Hepatocyte (in vitro differentiated cells): ENCODE measurements around the gene SPHK1. TPM values are rescaled to one million over a fixed set of nuclear protein-coding genes. Genes with fewer than 3 reads are reported as not detected.

Experiments
- DNase-seq: peaks from one replicate; pipeline ENCODE4 v3.0.0-alpha.2; 2016; ENCODE audit warnings: low spot score
- H2AFZ ChIP-seq: fragments of 200-600 bp; sonication (generic); 2 replicates; pipeline ENCODE4 v1.6.0; 2016; ENCODE audit warnings: antibody characterized with exemption, mild to moderate bottlenecking
- H3K27ac ChIP-seq: fragments of 200-600 bp; sonication (generic); 2 replicates; pipeline ENCODE4 v1.5.1; 2016; ENCODE audit warnings: mild to moderate bottlenecking
- H3K27me3 ChIP-seq: fragments of 200-600 bp; sonication (generic); 2 replicates; pipeline ENCODE4 v1.6.1; 2016
- H3K36me3 ChIP-seq: fragments of 200-600 bp; sonication (generic); replicated peaks from 2 replicates; pipeline ENCODE4 v1.5.1; 2016; ENCODE audit warnings: low read depth; ENCODE audit not compliant: insufficient read depth
- H3K4me1 ChIP-seq: fragments of 200-600 bp; sonication (generic); 2 replicates; pipeline ENCODE4 v1.5.1; 2016; ENCODE audit warnings: mild to moderate bottlenecking, moderate library complexity; ENCODE audit not compliant: insufficient read depth
- H3K4me2 ChIP-seq: fragments of 200-600 bp; sonication (generic); 2 replicates; pipeline ENCODE4 v1.6.0; 2016
- H3K4me3 ChIP-seq: fragments of 200-600 bp; sonication (generic); 2 replicates; pipeline ENCODE4 v1.5.1; 2016; ENCODE audit warnings: mild to moderate bottlenecking
- H3K79me2 ChIP-seq: fragments of 200-600 bp; sonication (generic); 2 replicates; pipeline ENCODE4 v1.6.0; 2017; ENCODE audit warnings: mild to moderate bottlenecking
- H3K9me2 ChIP-seq: fragments of 200-600 bp; sonication (generic); replicated peaks from 2 replicates; pipeline ENCODE4 v1.6.0; 2017; ENCODE audit warnings: mild to moderate bottlenecking; ENCODE audit not compliant: insufficient read depth
- H3K9me3 ChIP-seq: fragments of 200-600 bp; sonication (generic); 2 replicates; pipeline ENCODE4 v1.5.1; 2016; ENCODE audit warnings: low read depth, mild to moderate bottlenecking
- H4K20me1 ChIP-seq: fragments of 200-600 bp; sonication (generic); 2 replicates; pipeline ENCODE4 v1.6.0; 2016; ENCODE audit warnings: mild to moderate bottlenecking; ENCODE audit not compliant: insufficient read depth, poor library complexity, severe bottlenecking
- CTCF ChIP-seq: fragments of 200-600 bp; sonication (generic); IDR thresholded peaks from 2 replicates; pipeline ENCODE4 v1.5.1; 2016; ENCODE audit warnings: antibody characterized with exemption, mild to moderate bottlenecking; ENCODE audit not compliant: poor library complexity
- EZH2 ChIP-seq: fragments of 200-600 bp; sonication (generic); IDR thresholded peaks from 2 replicates; pipeline ENCODE4 v1.6.1; 2016; ENCODE audit warnings: antibody characterized with exemption, mild to moderate bottlenecking, borderline replicate concordance
- EZH2phosphoT487 ChIP-seq: fragments of 200-600 bp; sonication (generic); IDR thresholded peaks from one replicate; pipeline ENCODE4 v1.6.1; 2018; ENCODE audit warnings: antibody characterized with exemption, mild to moderate bottlenecking, low read depth, moderate library complexity; ENCODE audit not compliant: unreplicated experiment, severe bottlenecking
- WGBS: methylation state at CpG from one replicate; pipeline ENCODE4 v1.1.6; 2016; ENCODE audit warnings: low lambda C conversion rate; ENCODE audit errors: missing lambda C conversion rate; 5-methylcytosine and 5-hydroxymethylcytosine counted together
- polyA plus RNA-seq: library from polyadenylated mRNA; unstranded; fragments of >200 nt; fragmentation: Nextera tagmentation; extraction: Ambion mirVana; gene quantifications from 2 replicates; pipeline ENCODE4 v1.2.1, GENCODE V29; 2016
- total RNA-seq: library from RNA; depleted of rRNA; stranded (reverse); fragments of >200 nt; gene quantifications from 2 replicates; pipeline ENCODE4 v1.2.3, GENCODE V29; 2014

Gene SPHK1
- total and polyA plus RNA-seq, 2 experiments from 2014 or later: 5.2 to 15.2 TPM

DNA sequence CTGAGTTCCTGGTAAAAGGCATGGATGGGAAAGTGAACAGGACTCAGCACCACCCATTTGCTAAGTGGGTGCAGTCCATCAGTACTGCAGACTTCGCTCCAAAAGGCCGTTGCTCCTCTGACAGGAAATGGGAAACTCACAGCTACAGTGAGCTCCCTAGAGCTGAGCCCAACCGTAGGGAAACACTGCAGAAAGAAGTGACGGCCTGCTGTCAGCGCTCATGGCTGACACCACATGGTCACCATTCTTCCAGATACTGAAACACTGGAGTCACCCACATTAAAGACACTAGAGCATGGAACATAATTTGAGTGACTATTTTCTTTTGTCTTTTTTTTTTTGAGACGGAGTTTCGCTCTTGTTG is 36.6 kb downstream of the SPHK1 start:
- TF ChIP-seq EZH2: no peak
- TF ChIP-seq CTCF: no peak
- no peak for TF ChIP-seq EZH2phosphoT487
- Histone ChIP-seq H4K20me1 (peaks cover 12% of the 10 kb centered on the region), H3K9me2 (no peaks in the 10 kb centered on the region), H2AFZ (no peak overlapping the region), H3K79me2 (peaks cover 44% of the 10 kb centered on the region), H3K9me3 (no peaks in the 10 kb centered on the region), H3K4me1 (no peaks in the 10 kb centered on the region), H3K27me3 (no peaks in the 10 kb centered on the region), H3K27ac (no peak overlapping the region), H3K4me3 (no peak overlapping the region), H3K4me2 (no peak overlapping the region), H3K36me3 (no peaks in the 10 kb centered on the region)
- WGBS: 70% methylated on average over 7 of the region's 7 CpGs
- no peak for DNase-seq

DNA sequence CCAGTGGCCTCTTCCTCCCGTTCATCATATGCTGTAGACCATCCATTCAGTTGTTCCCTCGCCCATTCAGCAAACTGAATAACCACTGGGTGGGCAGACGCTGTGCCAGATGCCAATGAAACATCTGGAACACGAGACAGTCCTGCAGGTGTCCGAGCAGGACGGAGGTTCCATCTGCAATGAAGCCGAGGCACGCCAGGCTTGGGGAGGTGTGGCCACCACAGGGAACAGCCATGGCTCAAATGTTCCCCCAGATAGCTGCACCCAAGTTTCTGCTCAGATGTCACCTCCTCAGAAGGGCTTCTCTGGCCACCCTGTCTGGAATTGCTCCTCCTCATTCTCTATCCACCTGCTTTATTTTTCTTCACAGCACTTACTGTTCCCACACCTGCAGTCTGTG is 38.0 kb downstream of the SPHK1 start:
- no peaks in the 10 kb centered on the region for H3K27me3 ChIP-seq
- H2AFZ ChIP-seq: no peak overlapping the region
- H3K27ac ChIP-seq: no peak overlapping the region
- no peaks in the 10 kb centered on the region for H3K9me3 ChIP-seq
- H4K20me1 ChIP-seq: peaks cover 9% of the 10 kb centered on the region
- no peaks in the 10 kb centered on the region for H3K9me2 ChIP-seq
- peaks cover 48% of the 10 kb centered on the region for H3K79me2 ChIP-seq
- DNase-seq: no peak
- no peak overlapping the region for H3K4me2 ChIP-seq
- H3K4me3 ChIP-seq: no peak overlapping the region
- H3K36me3 ChIP-seq: no peaks in the 10 kb centered on the region
- no peaks in the 10 kb centered on the region for H3K4me1 ChIP-seq
- 98% methylated on average over 8 of the region's 8 CpGs for WGBS
- no peak for TF ChIP-seq CTCF

- no peaks in the 10 kb centered on the region for H3K9me2 ChIP-seq
- TF ChIP-seq CTCF (no peak), EZH2phosphoT487 (no peak), EZH2 (no peak)
- no peak overlapping the region for H3K4me2 ChIP-seq
- H3K79me2 ChIP-seq: peaks cover 51% of the 10 kb centered on the region
- H4K20me1 ChIP-seq: peaks cover 9% of the 10 kb centered on the region
- H3K4me1 ChIP-seq: no peaks in the 10 kb centered on the region
- no peak overlapping the region for H2AFZ ChIP-seq
- no peak overlapping the region for H3K27ac ChIP-seq
- H3K27me3 ChIP-seq: no peaks in the 10 kb centered on the region
- WGBS: 95% methylated on average over 6 of the region's 6 CpGs
- no peaks in the 10 kb centered on the region for H3K36me3 ChIP-seq
- no peak overlapping the region for H3K4me3 ChIP-seq
- DNase-seq: no peak
- H3K9me3 ChIP-seq: no peaks in the 10 kb centered on the region
Measured at GRCh38 chr17:76422860-76423259, 38.5 kb downstream of the SPHK1 start.

DNA sequence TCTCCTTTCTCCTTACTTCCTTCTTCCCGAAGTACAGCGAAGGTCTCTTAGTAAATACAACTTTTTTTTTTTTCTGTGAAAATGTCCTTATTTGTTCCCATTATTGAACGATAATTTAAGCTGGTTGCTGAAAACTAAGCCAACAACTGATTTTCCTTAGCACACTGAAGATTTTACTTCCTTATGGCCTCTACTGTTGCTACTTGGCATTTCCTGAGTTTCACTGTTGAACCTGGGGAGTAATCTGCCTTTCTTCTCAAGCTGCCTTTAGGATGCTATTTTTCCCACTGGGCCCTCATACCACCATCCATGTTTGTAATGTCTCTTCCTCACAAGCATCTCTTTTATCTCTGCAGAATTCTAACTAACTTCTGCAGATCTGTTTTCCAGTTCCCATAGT is 42.4 kb downstream of the SPHK1 start:
- Histone ChIP-seq H2AFZ (no peak overlapping the region), H3K27ac (no peak overlapping the region), H3K4me2 (no peak overlapping the region), H3K79me2 (peaks cover 47% of the 10 kb centered on the region), H3K4me1 (no peaks in the 10 kb centered on the region), H3K4me3 (no peak overlapping the region), H3K36me3 (no peaks in the 10 kb centered on the region), H3K9me2 (no peaks in the 10 kb centered on the region), H3K9me3 (no peaks in the 10 kb centered on the region), H3K27me3 (no peaks in the 10 kb centered on the region), H4K20me1 (peaks cover 7% of the 10 kb centered on the region)
- DNase-seq: no peak
- TF ChIP-seq CTCF: no peak
- no peak for TF ChIP-seq EZH2phosphoT487
- no peak for TF ChIP-seq EZH2
- 91% methylated on average over 3 of the region's 3 CpGs for WGBS
